Kidney capillary endothelial cell (primary cell): ENCODE results near the gene MS4A4E.
"Not testable (repeated sequence)": the region's sequence is repeated elsewhere in the genome, so short reads cannot be mapped to it uniquely, and the experiment has no call there.

Experiments used
- DNase-seq: peaks from one replicate; pipeline ENCODE4 v3.0.0-alpha.2; 2018; ENCODE audit warnings: low spot score

The MS4A4E gene

DNA sequence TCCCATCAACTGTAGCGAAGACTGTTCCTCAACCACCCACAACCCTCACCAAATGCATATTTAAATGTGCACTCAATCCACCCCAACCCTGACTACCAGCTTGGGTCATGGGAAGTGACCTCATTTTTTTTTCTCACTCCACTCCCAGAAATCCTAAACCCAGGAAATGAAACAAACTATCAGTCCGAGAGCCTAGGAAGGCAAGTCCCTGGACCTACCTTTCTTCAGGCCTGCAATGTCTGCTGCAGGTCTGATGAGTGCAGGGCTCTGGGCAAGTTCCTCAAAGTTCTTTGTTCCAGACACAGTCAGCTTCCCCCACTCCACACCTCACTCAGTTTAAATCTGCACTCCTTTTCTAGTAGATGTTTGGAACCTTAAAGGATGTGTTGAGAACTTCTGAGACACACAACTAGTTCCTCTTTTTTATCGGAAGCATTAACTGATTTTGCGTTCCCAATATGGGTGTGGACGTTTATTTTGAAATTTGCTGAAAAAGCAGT lies at the start of gene MS4A4E:
Gene MS4A4E, minus strand, starts transcription at position 398 of the 500 bp plus-strand sequence. CDS start 13,082 bp downstream, outside the sequence.
- DNase-seq: no peak

DNA sequence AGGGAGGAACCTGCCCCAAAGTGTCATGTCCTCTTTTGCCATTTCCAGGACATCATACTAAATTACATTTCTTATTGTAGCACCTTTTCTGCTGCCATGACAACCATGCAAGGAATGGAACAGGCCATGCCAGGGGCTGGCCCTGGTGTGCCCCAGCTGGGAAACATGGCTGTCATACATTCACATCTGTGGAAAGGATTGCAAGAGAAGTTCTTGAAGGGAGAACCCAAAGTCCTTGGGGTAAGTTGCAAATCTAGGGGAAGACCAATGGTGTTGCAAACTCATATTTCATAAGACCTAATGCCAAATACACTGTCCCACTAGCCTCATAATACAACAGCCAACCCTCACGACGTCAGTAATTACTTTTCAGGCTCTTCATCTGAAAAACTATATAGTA lies 49.2 kb upstream of the MS4A4E start:
- no peak for DNase-seq

DNA sequence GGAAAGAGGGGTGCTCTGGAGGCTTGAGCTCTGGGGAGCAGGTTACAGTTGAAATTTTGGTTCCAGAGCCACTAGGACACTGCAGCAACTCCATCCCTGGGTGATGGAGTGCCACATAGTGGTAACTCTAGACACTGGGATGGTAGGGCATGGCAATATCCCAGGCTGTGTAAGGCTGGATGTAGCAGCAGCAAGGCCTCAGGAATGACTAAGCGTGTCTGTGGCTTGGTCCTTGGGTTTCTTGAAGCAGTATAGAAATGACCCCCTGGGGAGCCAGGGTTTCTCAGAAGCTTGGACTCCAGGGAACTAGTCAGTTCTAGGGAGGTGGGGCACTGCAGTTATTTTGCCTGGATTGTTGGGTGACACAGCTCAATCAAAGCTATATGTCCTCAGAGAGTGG lies 45.6 kb upstream of the MS4A4E start:
- no peak for DNase-seq

DNA sequence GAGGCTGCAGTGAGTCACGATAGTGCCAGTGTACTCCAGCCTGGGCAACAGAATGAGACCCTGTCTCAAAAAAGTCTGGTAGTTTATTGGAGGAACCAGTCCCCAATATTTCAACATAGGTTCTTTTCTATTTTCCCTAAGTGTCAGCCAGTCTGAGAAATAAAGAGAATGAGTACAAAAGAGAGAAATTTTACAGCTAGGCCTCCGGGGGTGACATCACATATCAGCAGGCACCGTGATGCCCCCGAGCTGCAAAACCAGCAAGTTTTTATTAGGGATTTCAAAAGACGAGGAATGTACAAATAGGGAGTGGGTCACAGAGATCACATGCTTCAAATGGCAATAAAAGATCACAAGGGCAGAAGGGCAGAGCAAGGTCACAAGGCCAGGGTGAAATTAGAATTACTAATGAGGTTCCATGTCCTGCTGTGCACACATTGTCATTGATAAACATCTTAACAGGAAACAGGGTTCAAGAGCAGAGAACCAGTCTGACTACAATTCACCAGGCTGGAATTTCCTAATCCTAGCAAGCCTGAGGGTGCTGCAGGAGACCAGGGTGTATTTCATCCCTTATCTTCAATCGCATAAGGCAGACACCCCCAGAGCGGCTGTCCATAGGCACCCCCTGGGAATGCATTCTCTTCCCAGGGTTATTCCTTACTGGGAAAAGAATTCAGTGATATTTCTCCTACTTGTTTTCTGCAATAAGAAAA lies 42.6 kb upstream of the MS4A4E start:
- not testable (repeated sequence) for DNase-seq

DNA sequence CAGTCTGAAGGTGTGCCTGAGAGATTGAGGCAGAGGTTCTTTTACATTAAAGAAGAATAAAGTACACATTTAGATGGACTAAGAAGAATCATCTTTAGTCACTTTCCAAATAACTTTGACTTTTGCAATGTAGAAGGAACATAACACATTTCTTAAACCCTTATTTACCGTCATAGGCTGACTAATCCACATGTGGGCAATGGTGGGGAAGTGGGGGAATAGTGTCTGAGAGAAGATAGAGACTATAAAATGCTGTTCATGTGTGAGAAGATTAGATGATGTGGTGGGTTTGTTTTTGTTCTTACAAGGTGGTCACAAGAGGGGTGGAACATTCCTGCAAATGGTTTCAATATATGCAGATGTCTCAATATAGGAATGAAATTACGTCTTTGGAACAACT lies 39.3 kb upstream of the MS4A4E start:
- DNase-seq: no peak

DNA sequence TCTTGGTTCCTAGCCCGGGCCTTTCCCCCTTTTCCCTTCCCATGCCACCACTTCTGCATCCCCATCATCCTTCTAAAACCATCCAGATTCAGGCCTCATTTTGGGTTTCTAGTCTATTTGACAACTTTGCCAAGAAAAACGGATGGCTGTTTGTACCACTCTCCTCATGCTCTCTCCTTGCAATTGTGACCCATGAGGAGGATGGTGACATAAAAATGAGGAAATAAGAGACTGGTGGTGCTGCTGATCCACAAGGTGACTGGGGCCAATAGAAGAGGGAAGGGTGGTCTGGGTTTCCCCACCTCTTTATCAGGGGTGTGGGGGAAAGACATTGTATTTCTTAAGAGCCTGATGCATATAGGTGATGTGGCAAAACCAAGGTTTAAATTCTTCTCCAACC lies 38.5 kb upstream of the MS4A4E start:
- no peak for DNase-seq

DNA sequence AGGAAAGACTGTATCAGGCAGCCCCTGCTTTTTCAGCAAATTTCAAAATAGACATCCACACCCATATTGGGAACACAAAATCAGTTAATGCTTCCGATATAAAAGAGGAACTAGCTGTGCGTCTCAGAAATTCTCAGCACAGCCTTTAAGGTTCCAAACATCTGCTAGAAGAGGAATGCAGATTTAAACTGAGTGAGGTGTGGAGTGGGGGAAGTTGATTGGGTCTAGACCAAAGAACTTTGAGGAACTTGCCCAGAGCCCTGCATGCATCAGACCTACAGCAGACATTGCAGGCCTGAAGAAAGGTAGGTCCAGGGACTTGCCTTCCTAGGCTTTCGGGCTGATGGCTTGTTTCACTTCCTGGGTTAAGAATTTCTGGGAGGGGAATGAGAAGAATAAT lies 37.5 kb upstream of the MS4A4E start, which contains the start of gene MS4A4A:
Gene MS4A4A, plus strand, starts transcription at position 255 of the 400 bp plus-strand sequence. Its CDS starts 10 bp downstream, at position 265.
- DNase-seq: no peak

DNA sequence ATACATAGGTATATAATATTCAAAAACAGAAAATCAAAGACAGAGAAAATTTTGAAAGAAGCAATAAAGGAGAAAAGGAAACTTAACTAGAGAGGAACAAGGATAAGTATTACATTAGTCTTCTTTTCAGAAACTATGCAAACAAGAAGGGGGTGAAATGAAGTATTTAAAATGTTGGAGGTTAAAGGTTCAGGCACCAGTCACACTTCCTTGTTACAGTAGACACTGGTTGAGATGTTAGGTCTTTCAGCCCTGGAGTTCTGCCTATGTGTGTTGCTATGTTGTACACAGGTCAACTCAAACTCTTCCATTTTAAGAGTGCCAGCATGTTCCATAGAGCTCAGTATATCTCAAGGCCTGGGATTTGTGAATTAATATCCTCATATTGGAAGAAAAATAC lies 31.5 kb upstream of the MS4A4E start:
- DNase-seq: no peak

DNA sequence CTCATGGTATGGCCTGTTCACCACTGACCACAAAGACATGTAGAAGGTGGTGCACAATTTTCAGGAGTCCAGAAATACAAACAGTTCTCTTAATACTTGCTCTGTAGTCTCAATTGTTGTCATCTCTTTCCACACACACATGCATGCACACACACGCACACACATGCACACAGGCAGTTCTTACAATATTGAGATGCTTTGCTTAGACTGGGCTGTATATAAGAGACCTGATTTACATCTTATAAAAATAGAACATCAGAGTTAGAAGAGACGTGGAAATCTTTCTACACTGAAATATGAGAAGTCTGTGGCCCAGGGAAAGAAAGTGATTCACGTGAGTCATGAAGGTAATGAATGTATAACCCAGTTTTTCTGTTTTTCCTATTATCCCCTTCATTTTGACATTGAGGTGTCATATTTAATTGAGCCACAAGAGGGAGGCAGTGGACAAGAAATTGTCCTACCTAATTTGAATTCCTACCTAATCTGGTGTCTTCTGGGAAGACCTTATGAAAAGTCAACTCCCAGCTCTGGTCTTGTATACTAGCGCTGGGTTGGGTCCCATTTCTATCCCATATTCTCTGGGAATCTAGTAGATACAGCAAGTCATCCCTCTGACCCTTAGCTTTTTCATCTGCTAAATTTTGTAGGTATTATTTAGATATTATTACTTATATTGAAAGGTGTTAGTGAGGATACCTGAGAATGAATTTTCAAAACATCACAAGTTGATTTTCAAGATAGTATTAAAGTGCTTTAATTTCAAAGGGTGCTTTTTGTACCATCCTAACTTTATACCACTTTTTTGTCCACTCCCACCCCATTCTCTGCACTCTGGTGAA lies 22.7 kb upstream of the MS4A4E start:
- peak; percentile 40 for DNase-seq

DNA sequence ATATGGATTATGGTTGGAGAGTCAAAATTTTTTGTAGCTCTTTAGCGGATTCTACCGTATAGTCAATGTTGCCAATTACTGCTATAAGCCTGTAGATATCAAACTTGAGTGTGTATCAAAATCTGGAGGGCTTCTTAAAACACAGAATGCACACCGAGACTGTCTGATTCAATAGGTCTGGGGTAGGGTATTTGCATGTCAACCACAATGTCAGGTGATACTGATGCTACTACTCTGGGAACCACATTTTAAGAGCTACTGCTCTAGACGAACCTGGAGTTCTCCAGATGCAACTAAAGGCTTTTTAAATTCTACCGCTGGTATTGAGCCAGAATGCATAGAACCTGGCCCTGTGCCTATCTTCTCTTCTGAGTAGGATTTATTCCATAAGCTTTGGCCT lies 21.7 kb upstream of the MS4A4E start:
- DNase-seq: no peak

DNA sequence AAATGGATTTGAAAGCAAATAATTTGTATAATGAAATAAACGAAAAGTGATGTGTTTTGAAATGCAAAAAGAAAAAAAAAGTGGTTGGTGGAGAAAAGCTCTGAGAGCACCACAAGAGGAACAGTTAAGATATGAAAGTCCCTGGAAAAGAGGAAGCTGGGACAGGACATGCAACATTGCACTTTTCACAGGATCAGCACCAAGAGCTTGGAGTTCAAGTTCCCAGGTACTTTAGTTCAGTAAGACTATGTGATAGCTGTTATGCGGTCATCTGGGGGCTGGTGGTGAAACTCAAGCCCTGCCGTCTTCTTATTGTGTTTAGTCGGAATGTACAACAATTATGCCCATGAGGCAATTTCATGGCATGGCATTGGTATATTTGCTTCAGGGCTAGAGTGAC lies 20.5 kb upstream of the MS4A4E start:
- DNase-seq: no peak

DNA sequence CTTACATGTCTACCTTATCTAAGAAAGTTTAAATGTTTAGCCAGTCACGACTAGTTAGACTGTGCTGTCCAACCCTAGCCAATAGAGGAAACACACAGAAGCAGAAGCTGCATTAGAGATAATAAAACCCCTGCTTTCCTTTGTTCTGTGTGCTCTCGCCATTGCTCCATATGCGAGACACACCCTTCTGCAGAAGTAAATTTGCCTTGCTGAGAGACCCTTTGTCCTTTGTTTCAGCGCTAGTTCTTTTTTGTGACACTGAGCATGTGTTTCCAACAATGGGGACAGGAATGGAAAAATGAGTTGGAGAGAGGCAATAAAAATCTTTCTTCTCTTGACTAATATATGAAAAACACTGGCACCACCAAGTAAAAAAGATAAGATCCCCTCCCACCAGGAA lies 18.1 kb upstream of the MS4A4E start:
- DNase-seq: no peak

DNA sequence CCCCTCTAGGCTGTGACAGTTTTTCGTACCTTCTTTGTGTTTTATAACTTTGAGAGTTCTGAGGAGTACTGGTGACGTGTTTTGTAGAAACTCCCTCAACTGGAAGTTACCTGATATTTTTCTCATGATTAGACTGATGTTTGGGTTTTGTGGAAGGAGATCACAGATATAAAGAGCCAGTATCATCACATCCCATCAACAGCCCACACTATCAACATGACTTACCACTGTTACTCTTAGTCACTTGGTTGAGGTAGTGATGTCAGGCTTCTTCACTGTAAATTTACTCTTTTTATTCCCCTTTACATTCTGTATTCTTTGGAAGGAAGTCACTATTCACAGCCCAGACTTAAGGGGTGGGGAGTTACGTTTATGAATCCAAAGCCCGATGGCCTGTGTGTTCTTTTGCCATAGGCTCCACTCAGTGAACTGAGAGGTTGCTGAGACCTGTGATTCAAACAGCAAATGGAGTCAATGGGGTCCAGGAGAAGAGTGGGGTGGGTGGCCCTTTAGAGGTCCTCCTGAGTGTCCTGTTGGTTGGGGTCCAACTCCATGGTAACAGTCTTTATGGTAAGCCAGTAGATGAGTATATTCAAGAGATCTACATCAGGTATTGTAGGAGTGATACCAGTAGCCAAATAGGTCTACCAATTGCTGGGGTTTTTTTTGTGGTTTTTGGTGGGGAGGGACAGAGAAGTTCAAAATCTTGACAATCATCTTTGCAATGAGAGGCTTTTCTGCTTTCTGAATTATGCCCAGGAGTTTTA lies 15.2 kb upstream of the MS4A4E start:
- no peak for DNase-seq

DNA sequence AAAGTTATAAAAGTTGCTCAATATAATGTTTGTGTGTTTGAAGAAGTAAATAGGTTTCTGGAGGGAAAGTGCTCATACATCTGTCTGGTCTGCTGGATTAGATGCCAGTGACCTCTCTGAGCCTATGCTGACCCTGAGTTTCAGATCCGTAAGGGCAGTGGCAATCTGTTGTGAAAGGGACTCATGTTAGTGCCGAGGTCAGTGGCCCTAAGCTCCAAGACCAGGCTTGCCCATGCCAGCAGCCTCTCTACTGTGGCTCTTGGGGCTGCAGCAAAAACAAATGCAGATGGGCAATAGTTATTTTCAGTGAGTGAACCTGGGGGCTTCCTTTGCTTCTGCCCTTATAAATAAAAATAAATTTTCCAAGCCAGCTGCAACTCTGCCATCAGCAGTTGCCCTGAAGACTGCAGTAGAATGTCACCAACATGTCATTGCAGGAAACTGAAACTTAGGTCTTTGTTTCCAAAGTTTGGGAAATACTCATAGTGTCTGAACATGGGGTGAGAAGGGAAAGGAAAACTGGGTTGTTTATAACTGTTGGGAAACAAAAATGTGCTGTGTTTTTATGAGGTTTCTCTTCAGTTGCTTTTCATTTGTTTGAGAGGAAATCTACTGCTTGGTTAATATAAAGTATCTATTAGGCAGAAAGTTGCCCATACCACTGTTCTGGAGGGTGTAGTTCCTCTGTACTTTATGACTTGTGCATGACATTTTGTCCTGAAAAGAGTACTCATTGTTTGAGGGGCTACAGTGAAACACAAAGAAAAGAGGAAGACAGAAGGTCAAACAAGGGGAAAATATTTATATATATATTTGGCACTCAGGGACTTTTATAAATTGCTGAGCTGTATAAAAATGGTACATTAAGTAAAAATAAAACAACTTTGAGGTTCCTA lies 9.5 kb upstream of the MS4A4E start:
- DNase-seq: no peak

DNA sequence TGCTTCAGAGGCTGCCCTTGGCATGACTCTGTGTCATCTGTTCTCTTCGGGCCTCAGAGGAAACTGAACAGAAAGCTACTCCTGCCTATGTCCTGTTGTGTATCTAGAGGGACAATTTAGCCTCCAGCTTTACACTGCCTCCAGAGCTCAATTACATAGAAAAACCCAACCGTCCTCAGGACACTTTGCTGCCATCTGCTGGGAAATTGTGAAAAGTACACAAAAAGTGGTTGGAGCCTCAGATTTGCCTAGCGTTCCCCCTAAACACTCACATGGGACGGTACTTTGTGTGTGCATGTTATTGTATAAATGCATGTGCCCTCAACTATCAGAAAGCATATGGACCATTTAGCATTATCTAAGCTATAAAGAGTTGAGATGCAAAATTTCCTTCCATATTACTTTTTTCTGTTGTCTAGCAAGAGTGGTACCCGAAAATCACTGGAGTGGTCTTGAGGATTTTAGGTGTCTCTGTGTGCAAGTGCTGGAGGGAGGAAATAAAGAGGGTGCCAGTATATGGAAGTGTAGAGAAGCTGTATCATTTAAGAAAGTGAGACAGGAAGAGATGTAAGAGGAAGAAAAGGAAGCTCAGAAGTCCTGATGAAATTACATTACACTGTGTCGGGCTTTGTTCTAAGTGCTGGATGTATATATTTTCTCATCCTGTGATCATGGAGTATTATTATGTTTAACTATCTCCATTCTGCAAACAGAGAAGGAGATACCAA lies 8.7 kb upstream of the MS4A4E start:
- DNase-seq: peak; percentile 38

DNA sequence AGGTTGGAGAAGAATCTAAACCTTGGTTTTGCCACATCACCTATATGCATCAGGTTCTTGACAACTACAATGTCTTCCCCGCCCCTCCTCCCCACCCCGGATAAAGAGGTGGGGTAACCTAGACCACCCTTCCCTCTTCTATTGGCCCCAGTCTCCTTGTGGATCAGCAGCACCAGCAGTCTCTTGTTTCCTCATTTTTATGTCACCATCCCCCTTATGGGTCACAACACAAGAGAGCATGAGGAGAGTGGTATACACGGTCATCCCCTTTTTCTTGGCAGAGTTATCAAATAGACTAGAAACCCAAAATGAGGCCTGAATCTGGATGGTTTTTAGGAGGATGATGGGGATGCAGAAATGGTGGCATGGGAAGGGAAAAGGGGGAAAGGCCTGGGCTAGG lies 1.2 kb downstream of the MS4A4E start:
- DNase-seq: no peak

DNA sequence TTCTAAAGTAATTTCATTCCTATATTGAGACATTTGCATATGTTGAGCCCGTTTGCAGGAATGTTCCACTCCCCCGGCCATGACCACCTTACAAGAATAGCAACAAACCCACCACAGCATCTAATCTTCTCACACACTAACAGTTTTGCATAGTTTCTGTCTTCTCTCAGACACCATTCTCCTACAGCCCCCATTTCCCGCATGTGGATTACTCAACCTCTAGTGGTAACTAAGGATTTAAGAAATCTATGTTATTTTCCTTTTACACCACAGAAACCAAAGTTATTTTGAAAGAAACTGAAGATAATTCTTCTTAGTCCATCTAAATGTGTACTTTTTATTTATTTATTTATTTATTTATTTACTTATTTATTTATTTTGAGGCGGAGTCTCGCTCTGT lies 2.3 kb downstream of the MS4A4E start:
- no peak for DNase-seq

DNA sequence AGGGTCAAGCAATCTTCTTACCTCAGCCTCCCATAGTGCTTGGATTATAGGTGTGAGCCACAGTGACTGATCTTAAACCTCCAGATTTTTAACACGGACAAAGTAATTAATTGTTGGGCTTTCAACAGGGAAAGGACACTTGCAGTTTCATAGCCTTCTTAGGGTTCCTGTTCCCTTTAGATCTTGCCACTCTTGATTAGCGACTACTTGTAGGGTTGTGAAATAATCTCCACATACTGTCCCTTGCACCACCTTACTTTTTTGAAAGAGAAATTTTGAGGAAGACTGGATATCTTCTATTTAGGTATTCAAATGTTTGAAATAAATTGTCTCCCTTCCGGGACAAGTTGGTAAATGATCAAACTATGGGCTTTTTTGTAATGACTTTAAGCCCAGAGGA lies 7.6 kb downstream of the MS4A4E start:
- no peak for DNase-seq

DNA sequence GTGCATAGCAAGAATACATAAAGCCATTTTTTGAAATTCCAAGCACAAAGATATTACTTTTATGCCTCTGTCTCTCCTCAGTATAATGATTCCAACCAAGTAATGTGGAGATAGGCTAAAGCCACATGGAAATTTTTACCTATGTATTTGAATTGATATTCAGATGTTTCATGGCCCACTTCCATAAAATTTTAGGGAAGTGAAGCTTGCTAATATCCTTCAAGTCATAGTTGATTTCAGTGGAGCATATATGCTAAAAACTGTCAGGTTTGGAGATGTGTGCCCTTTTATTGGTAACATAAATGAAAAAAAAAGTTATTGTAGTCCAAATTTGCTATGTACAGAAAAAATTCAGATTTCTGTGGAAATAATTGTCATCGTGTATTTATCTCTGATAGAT lies 12.3 kb downstream of the MS4A4E start:
- DNase-seq: no peak

DNA sequence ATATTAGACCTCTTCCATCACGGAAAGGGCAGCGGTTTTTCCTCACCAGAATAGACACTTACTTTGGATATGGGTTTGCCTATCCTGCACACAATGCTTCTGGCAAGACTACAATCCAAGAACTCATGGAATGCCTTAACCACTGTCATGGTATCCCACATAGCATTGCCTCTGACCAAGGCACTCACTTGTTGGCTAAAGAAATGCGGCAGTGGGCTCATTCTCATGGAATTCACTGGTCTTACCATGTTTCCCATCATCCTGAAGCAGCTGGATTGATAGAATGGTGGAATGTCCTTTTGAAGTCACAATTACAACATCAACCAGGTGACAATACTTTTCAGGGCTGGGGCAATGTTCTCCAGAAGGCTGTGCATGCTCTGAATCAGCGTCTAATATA lies 20.8 kb downstream of the MS4A4E start:
- DNase-seq: no peak

DNA sequence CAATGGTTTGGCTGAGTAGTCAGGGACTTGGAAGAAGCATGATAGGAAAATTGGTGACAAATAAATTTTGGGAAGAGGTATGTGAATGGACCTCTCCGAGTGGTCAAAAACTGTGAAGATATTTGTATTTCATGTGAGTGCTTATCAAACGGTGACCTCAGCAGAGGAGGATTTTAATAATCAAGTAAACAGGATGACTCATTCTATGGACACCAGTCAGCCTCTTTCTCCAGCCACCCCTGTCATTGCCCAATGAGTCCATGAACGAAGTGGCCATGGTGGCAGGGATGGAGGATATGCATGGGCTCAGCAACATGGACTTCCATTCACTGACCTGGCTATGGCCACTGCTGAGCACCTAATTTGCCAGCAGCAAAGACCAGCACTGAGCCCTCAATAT lies 21.2 kb downstream of the MS4A4E start:
- DNase-seq: no peak
